WTC11 (cell line): ENCODE measurements around the gene LTBP2. TPM values are rescaled to one million over a fixed set of nuclear protein-coding genes. Genes with fewer than 3 reads are reported as not detected.

Experiments
- ATAC-seq: fragments of 200-7000 bp; cut with Tn5 transposase; 2 replicates; pipeline ENCODE4 v1.10.0; 2021; ENCODE audit warnings: mild to moderate bottlenecking, moderate library complexity
- CTCF ChIA-PET: fragments of 300-600 bp; sonication (Branson Sonifier 250); formaldehyde crosslinking; loops from one replicate; lab custom pipeline; 2021; ENCODE audit warnings: antibody characterized with exemption; lab: Charles Lee
- POLR2A ChIA-PET: fragments of 350-600 bp; sonication (Branson Sonifier 250); formaldehyde crosslinking; loops from one replicate; lab custom pipeline; 2021; ENCODE audit warnings: antibody characterized with exemption; lab: Charles Lee
- DNase-seq: peaks from one replicate; pipeline ENCODE4 v3.0.0; 2021; ENCODE audit warnings: low spot score
- H3K27ac Mint-ChIP-seq: 2 replicates; pipeline ENCODE4 v1.8.0; 2021; ENCODE audit warnings: mixed read lengths
- H3K27me3 Mint-ChIP-seq: 2 replicates; pipeline ENCODE4 v1.8.0; 2021; ENCODE audit warnings: low read depth, mild to moderate bottlenecking, moderate library complexity, mixed read lengths
- H3K36me3 Mint-ChIP-seq: 2 replicates; pipeline ENCODE4 v1.8.0; 2021; ENCODE audit warnings: mixed read lengths
- H3K4me1 Mint-ChIP-seq: 2 replicates; pipeline ENCODE4 v1.8.0; 2022; ENCODE audit warnings: mixed read lengths
- H3K4me3 Mint-ChIP-seq: 2 replicates; pipeline ENCODE4 v1.8.0; 2021; ENCODE audit warnings: mild to moderate bottlenecking, moderate library complexity, mixed read lengths
- H3K9me3 Mint-ChIP-seq: 2 replicates; pipeline ENCODE4 v1.8.0; 2021; ENCODE audit warnings: mixed read lengths
- AFF4 ChIP-seq: sonication (generic); formaldehyde crosslinking; IDR thresholded peaks from 2 replicates; pipeline ENCODE4 v1.8.1; 2023; ENCODE audit warnings: mild to moderate bottlenecking, missing genetic modification reagents, borderline replicate concordance
- CREB1 ChIP-seq: sonication (generic); formaldehyde crosslinking; IDR thresholded peaks from 2 replicates; pipeline ENCODE4 v1.8.0; 2023; ENCODE audit warnings: mild to moderate bottlenecking, missing genetic modification reagents
- E2F5 ChIP-seq: sonication (generic); formaldehyde crosslinking; IDR thresholded peaks from 2 replicates; pipeline ENCODE4 v1.8.1; 2022; ENCODE audit warnings: mild to moderate bottlenecking, moderate library complexity, missing genetic modification reagents
- FOXP4 ChIP-seq: sonication (generic); formaldehyde crosslinking; IDR thresholded peaks from 2 replicates; pipeline ENCODE4 v1.8.0; 2022; ENCODE audit warnings: mild to moderate bottlenecking, missing genetic modification reagents
- GABPB1 ChIP-seq: sonication (generic); formaldehyde crosslinking; IDR thresholded peaks from 2 replicates; pipeline ENCODE4 v1.8.1; 2023; ENCODE audit warnings: mild to moderate bottlenecking, missing genetic modification reagents
- JAZF1 ChIP-seq: fragments of 250-450 bp; sonication (Bioruptor Pico); IDR thresholded peaks from 2 replicates; pipeline ENCODE4 v1.9.0; 2021; ENCODE audit warnings: moderate library complexity, mild to moderate bottlenecking, inconsistent platforms
- MLX ChIP-seq: sonication (generic); formaldehyde crosslinking; IDR thresholded peaks from 2 replicates; pipeline ENCODE4 v1.8.1; 2023; ENCODE audit warnings: mild to moderate bottlenecking, missing genetic modification reagents, moderate library complexity
- NFE2L1 ChIP-seq: sonication (generic); formaldehyde crosslinking; IDR thresholded peaks from 2 replicates; pipeline ENCODE4 v1.8.1; 2023; ENCODE audit warnings: missing genetic modification reagents
- NR2C2 ChIP-seq: sonication (generic); formaldehyde crosslinking; IDR thresholded peaks from 2 replicates; pipeline ENCODE4 v1.8.0; 2022; ENCODE audit warnings: mild to moderate bottlenecking, missing genetic modification reagents
- OVOL2 ChIP-seq: fragments of 250-450 bp; sonication (Bioruptor Pico); IDR thresholded peaks from 2 replicates; pipeline ENCODE4 v1.9.0; 2021; ENCODE audit warnings: mild to moderate bottlenecking, borderline replicate concordance
- TEAD1 ChIP-seq: sonication (generic); formaldehyde crosslinking; IDR thresholded peaks from 2 replicates; pipeline ENCODE4 v1.8.0; 2022; ENCODE audit warnings: mild to moderate bottlenecking, missing genetic modification reagents
- ZNF396 ChIP-seq: fragments of 250-450 bp; sonication (Bioruptor Pico); IDR thresholded peaks from 2 replicates; pipeline ENCODE4 v1.8.0; 2021; ENCODE audit warnings: mild to moderate bottlenecking, moderate library complexity, borderline replicate concordance
- total RNA-seq: library from RNA; stranded (reverse); gene quantifications from 3 replicates; pipeline ENCODE4 v1.2.3, GENCODE V29; 2021
- TF ChIP-seq, protein P1 (sequence below): sonication (generic); formaldehyde crosslinking; IDR thresholded peaks from 2 replicates; pipeline ENCODE4 v1.8.1; 2022; ENCODE audit warnings: low read depth, missing genetic modification reagents, borderline replicate concordance
- TF ChIP-seq, protein P2 (sequence below): sonication (generic); formaldehyde crosslinking; IDR thresholded peaks from 2 replicates; pipeline ENCODE4 v1.8.0; 2022; ENCODE audit warnings: mild to moderate bottlenecking, missing genetic modification reagents
- TF ChIP-seq, protein P3 (sequence below): sonication (generic); formaldehyde crosslinking; IDR thresholded peaks from 2 replicates; pipeline ENCODE4 v1.8.0; 2022; ENCODE audit warnings: mild to moderate bottlenecking, missing genetic modification reagents
- TF ChIP-seq, protein P4 (sequence below): sonication (generic); formaldehyde crosslinking; conservative IDR thresholded peaks from 2 replicates; pipeline ENCODE4 v1.8.1; 2022; ENCODE audit warnings: mild to moderate bottlenecking, missing genetic modification reagents
- TF ChIP-seq, protein P5 (sequence below): fragments of 250-450 bp; sonication (Bioruptor Pico); IDR thresholded peaks from 2 replicates; pipeline ENCODE4 v1.8.0; 2021; ENCODE audit warnings: mild to moderate bottlenecking

Gene LTBP2
- total RNA-seq, 1 experiment from 2014 or later = 1.2 TPM

- POLR2A ChIA-PET = no interaction called here
Observed at GRCh38 chr14:74585406-74586335, 26.4 kb downstream of the LTBP2 start.

More at GRCh38 chr14:74585406-74586335, 26.4 kb downstream of the LTBP2 start:
- CTCF ChIA-PET = interaction anchor here (0.6 to 6.4 kb wide), 4 partner anchors 12 to 295 kb away, joined by 3 to 50 read pairs (median 4); partner anchors contain the start of gene LTBP2
- Mint-ChIP-seq H3K4me1 (peaks cover 5% of the 10 kb centered on the region; the same call in 1 of the 2 replicates), H3K27ac (no peak overlapping the region)
- TF ChIP-seq, protein P1, sequence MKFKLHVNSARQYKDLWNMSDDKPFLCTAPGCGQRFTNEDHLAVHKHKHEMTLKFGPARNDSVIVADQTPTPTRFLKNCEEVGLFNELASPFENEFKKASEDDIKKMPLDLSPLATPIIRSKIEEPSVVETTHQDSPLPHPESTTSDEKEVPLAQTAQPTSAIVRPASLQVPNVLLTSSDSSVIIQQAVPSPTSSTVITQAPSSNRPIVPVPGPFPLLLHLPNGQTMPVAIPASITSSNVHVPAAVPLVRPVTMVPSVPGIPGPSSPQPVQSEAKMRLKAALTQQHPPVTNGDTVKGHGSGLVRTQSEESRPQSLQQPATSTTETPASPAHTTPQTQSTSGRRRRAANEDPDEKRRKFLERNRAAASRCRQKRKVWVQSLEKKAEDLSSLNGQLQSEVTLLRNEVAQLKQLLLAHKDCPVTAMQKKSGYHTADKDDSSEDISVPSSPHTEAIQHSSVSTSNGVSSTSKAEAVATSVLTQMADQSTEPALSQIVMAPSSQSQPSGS = no peak
- TF ChIP-seq TEAD1 (CRISPR knock-in tag) (no peak), GABPB1 (no peak), E2F5 (CRISPR knock-in tag) (no peak), CREB1 (CRISPR knock-in tag) (no peak), NFE2L1 (no peak), OVOL2 (no peak), JAZF1 (CRISPR knock-in tag) (no peak), NR2C2 (CRISPR knock-in tag) (no peak), AFF4 (no peak), ZNF396 (CRISPR knock-in tag) (no peak), MLX (no peak), FOXP4 (CRISPR knock-in tag) (no peak)
- TF ChIP-seq, protein P2, sequence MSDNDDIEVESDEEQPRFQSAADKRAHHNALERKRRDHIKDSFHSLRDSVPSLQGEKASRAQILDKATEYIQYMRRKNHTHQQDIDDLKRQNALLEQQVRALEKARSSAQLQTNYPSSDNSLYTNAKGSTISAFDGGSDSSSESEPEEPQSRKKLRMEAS (CRISPR knock-in tag) = no peak
- TF ChIP-seq, protein P3, sequence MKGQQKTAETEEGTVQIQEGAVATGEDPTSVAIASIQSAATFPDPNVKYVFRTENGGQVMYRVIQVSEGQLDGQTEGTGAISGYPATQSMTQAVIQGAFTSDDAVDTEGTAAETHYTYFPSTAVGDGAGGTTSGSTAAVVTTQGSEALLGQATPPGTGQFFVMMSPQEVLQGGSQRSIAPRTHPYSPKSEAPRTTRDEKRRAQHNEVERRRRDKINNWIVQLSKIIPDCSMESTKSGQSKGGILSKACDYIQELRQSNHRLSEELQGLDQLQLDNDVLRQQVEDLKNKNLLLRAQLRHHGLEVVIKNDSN (CRISPR knock-in tag) = no peak
- TF ChIP-seq, protein P4, sequence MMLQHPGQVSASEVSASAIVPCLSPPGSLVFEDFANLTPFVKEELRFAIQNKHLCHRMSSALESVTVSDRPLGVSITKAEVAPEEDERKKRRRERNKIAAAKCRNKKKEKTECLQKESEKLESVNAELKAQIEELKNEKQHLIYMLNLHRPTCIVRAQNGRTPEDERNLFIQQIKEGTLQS (CRISPR knock-in tag) = no peak
- TF ChIP-seq, protein P5, sequence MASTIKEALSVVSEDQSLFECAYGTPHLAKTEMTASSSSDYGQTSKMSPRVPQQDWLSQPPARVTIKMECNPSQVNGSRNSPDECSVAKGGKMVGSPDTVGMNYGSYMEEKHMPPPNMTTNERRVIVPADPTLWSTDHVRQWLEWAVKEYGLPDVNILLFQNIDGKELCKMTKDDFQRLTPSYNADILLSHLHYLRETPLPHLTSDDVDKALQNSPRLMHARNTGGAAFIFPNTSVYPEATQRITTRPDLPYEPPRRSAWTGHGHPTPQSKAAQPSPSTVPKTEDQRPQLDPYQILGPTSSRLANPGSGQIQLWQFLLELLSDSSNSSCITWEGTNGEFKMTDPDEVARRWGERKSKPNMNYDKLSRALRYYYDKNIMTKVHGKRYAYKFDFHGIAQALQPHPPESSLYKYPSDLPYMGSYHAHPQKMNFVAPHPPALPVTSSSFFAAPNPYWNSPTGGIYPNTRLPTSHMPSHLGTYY (CRISPR knock-in tag) = no peak
- TF ChIP-seq, all 79 proteins: peak for 0
- no peaks in the 10 kb centered on the region for H3K9me3 Mint-ChIP-seq
- no peak for ATAC-seq
- H3K36me3 Mint-ChIP-seq = no peaks in the 10 kb centered on the region
- DNase-seq = no peak
- H3K27me3 Mint-ChIP-seq = no peaks in the 10 kb centered on the region
- no peak overlapping the region for H3K4me3 Mint-ChIP-seq
